CD4-positive, CD25-positive, alpha-beta regulatory T cell (primary cell): ENCODE data around the gene TDRD7. TPM values are rescaled to one million over a fixed set of nuclear protein-coding genes. Genes with fewer than 3 reads are reported as not detected.

Source experiments
- ATAC-seq, 2 donors: fragments of 150-1000 bp; cut with Tn5 transposase; one replicate each; pipeline ENCODE4 v1.10.0; 2021; ENCODE audit warnings: low read depth in 2 of 2, moderate number of reproducible peaks in 2 of 2, moderate library complexity in 1 of 2
- DNase-seq, 3 donors: peaks; one replicate each; pipeline versions ENCODE4 v3.0.0 to v3.0.0-alpha.2; 2012 to 2022; ENCODE audit warnings: mixed read lengths in 1 of 3
- H3K27ac ChIP-seq: one replicate; pipeline ENCODE4 v1.7.0; 2013; ENCODE audit warnings: mild to moderate bottlenecking, low read length; ENCODE audit not compliant: insufficient read depth, poor library complexity, severe bottlenecking
- H3K27me3 ChIP-seq: one replicate; pipeline ENCODE4 v1.7.0; 2013; ENCODE audit warnings: low read length; ENCODE audit not compliant: control insufficient read depth, insufficient read depth
- H3K36me3 ChIP-seq: one replicate; pipeline ENCODE4 v1.7.0; 2013; ENCODE audit warnings: mild to moderate bottlenecking, low read length, moderate library complexity; ENCODE audit not compliant: control insufficient read depth, insufficient read depth
- H3K4me1 ChIP-seq: 2 replicates; pipeline ENCODE4 v1.7.0; 2013; ENCODE audit warnings: mild to moderate bottlenecking, low read length; ENCODE audit not compliant: insufficient read depth, control insufficient read depth, poor library complexity, severe bottlenecking
- H3K4me3 ChIP-seq: one replicate; pipeline ENCODE4 v1.7.0; 2013; ENCODE audit warnings: low read depth, mild to moderate bottlenecking, low read length, moderate library complexity
- H3K9me3 ChIP-seq, 2 experiments: 1 replicate in 1 of 2; 2 replicates in 1 of 2; pipeline ENCODE4 v1.7.0; 2013; ENCODE audit warnings: low read length in 2 of 2, mild to moderate bottlenecking in 1 of 2, moderate library complexity in 1 of 2; ENCODE audit not compliant: control insufficient read depth in 2 of 2
- H3K27ac Mint-ChIP-seq, 3 donors: one replicate each; pipeline ENCODE4 v1.8.0; 2020 to 2022; ENCODE audit warnings: mild to moderate bottlenecking in 3 of 3, mixed read lengths in 3 of 3, moderate library complexity in 2 of 3
- H3K27me3 Mint-ChIP-seq: one replicate; pipeline ENCODE4 v1.8.0; 2022; ENCODE audit warnings: mild to moderate bottlenecking, mixed read lengths
- H3K36me3 Mint-ChIP-seq: one replicate; pipeline ENCODE4 v1.8.0; 2020; ENCODE audit warnings: mixed read lengths
- H3K4me1 Mint-ChIP-seq, 4 donors: one replicate each; pipeline ENCODE4 v1.8.0; 2020 to 2022; ENCODE audit warnings: mixed read lengths in 4 of 4, mild to moderate bottlenecking in 1 of 4
- H3K4me3 Mint-ChIP-seq, 4 donors: one replicate each; pipeline ENCODE4 v1.8.0; 2020 to 2022; ENCODE audit warnings: mild to moderate bottlenecking in 4 of 4, mixed read lengths in 4 of 4, moderate library complexity in 3 of 4
- H3K9me3 Mint-ChIP-seq, 7 donors: one replicate each; pipeline ENCODE4 v1.8.0; 2020 to 2022; ENCODE audit warnings: mixed read lengths in 7 of 7, mild to moderate bottlenecking in 3 of 7, moderate library complexity in 2 of 7
- polyA plus RNA-seq, 4 donors: library from polyadenylated mRNA; unstranded; fragments of 300-500 nt; fragmentation: Illumina TruSeq; gene quantifications; one replicate each; pipeline ENCODE4 v1.2.3, GENCODE V29; 2021
- total RNA-seq: library from RNA; stranded (reverse); gene quantifications from one replicate; pipeline ENCODE4 v1.2.3, GENCODE V29; 2022

The TDRD7 gene
- total and polyA plus RNA-seq, 5 donors from 2014 or later, result 5.1 to 10.3 (median 8.1) TPM

DNA sequence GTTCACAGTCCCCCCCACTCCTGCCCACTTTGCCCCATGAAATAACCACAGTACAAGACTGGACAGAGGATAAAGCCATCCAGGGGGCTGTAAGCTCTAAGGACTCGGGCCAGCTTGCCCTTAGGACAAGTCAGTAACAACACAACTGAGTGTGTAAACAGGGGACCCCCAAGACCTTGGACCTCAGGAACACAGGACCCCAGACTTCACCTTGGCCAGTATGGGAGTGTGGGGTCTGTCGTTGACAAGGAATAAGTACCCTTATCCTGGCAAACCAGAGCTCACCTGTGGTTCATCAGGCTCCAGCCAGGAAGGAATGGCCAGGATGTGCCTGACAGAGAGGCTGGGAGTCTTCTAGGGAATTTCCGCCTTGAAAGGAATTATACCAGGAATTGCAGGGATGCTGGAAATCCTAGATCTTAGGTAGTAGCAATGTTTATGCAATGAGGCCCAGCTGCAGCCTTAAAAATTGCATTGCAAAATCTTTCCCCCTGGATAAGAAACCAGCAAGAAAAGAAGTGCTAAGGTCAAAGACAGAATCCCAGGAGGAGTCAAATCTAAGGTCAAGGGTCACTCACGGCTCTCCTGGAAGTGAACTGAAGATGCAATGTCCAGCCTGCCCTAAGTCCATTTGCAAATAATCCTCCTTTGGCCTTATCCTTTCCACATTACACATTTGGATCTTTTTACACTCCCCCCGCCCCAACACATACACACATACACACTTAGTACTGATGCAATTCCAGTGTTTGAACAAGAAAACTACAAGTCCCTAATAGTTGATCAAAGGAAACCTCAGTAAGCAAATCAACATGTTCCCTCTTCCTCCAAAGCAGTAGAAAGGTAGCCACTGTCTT, 27.3 kb upstream of the TDRD7 start:
- H3K4me1 ChIP-seq, result no peaks in the 10 kb centered on the region
- DNase-seq (no peak), ATAC-seq (no peak)
- H3K4me3 ChIP-seq, result no peak overlapping the region
- Mint-ChIP-seq H3K27me3 (peaks cover 9% of the 10 kb centered on the region), H3K27ac (no peak overlapping the region), H3K36me3 (peaks cover 7% of the 10 kb centered on the region), H3K4me1 (peaks cover 0 to 15% (median 7%) of the 10 kb centered on the region in 4 donors), H3K9me3 (no peaks in the 10 kb centered on the region), H3K4me3 (no peak overlapping the region)
- H3K9me3 ChIP-seq, result no peaks in the 10 kb centered on the region
- no peaks in the 10 kb centered on the region for H3K36me3 ChIP-seq
- no peaks in the 10 kb centered on the region for H3K27me3 ChIP-seq
- H3K27ac ChIP-seq, result no peak overlapping the region

DNA sequence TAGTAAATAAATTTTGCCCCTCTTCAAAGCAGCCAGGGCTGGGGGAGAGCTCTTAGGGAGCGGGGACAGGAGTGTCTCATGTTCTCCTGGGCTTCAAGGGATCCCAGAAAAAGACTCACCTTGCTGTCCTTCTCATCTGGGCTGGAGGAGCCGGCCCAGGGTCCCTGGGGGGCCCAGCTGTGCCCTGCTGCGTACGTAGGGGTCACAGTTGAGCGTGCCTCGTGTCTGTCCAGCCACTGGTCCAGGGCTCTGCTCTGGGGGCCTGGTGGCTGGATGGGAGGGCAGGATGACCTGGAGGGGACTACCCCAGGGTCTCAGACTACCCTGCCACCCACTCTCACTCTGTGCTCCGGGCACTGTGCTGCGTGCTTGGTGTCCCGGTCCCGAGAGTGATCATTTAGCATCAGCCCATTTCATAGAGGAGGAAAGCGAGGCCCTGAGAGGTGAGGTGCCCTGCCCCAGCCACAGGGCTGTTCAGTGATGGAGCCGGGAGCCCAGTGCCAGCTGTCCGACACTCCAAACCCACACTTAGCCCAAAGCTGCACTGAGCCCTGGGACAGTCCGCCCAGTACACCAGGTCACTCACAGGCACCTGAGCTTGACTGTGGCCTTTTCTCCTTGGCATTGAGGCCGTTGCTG, 26.2 kb upstream of the TDRD7 start:
- Mint-ChIP-seq H3K9me3 (no peaks in the 10 kb centered on the region), H3K27me3 (peaks cover 9% of the 10 kb centered on the region), H3K4me1 (peaks cover 0 to 17% (median 7%) of the 10 kb centered on the region in 4 donors), H3K36me3 (peaks cover 3% of the 10 kb centered on the region), H3K27ac (no peak overlapping the region), H3K4me3 (no peak overlapping the region)
- Histone ChIP-seq H3K27ac (no peak overlapping the region), H3K4me1 (no peaks in the 10 kb centered on the region), H3K4me3 (no peak overlapping the region), H3K9me3 (no peaks in the 10 kb centered on the region), H3K27me3 (no peaks in the 10 kb centered on the region), H3K36me3 (no peaks in the 10 kb centered on the region)
- DNase-seq (no peak), ATAC-seq (no peak)

DNA sequence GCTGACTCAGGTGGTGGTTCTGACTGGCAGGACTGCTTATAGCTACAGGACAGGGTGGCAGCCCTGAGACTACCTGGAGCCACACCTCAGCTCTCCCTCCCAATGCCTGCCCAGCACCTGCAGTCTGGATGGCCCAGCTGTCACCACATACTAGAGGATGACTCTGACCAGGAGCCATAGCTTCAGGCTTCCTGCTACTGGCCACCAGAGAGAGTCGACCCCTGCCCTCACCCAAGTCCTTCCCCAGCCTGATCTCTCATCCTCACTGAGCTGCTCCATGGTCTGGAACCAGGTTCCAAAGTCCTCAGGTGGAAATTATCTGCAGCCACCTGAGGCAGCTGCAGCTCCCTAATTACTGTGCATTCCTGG, 25.6 kb upstream of the TDRD7 start:
- Mint-ChIP-seq H3K9me3 (no peaks in the 10 kb centered on the region), H3K4me1 (peaks cover 0 to 17% (median 7%) of the 10 kb centered on the region in 4 donors), H3K36me3 (peaks cover 3% of the 10 kb centered on the region), H3K4me3 (no peak overlapping the region), H3K27ac (no peak overlapping the region), H3K27me3 (peaks cover 9% of the 10 kb centered on the region)
- DNase-seq (no peak), ATAC-seq (no peak)
- no peaks in the 10 kb centered on the region for H3K9me3 ChIP-seq
- no peaks in the 10 kb centered on the region for H3K27me3 ChIP-seq
- H3K36me3 ChIP-seq, result no peaks in the 10 kb centered on the region
- H3K4me1 ChIP-seq, result no peaks in the 10 kb centered on the region
- H3K4me3 ChIP-seq, result no peak overlapping the region
- H3K27ac ChIP-seq, result no peak overlapping the region

DNA sequence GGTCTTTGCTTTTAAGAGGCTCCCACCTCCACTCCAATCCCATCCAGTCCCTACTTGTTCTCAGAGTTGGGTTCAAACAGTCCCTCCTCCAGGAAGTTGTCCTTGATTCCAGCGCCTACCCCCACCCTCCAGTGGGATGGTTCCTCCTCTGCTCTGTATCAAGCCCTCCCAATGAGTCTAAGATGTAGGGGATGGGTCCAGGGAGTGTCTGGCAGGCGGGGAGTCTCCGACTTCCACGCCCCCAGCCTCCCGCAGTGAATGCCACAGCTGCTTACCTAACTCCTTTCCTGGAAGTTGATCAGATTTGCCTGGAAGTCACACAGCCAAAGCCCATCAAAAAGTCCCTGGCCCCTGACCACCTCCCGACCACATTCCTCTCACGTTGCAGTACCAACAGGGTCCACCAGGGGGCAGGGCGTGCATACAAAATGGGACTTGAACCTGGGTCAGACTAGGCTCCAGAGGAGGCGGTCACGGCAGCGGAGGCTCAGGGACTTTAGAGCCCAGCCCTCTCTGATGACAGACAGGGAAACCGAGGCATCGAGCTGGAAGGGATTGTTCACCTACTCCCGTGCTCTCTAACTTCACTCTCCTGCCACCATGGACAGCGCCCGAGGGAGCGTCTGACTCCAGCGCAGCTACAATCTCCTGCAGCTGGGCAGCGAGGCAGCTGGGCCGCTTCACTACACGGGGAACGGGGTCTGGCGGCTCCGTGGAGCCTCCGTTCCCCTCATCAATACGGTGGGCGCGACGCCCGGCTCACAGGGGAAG, 25.0 kb upstream of the TDRD7 start:
- Mint-ChIP-seq H3K9me3 (no peaks in the 10 kb centered on the region), H3K27me3 (peaks cover 9% of the 10 kb centered on the region), H3K27ac (no peak overlapping the region), H3K4me1 (peaks cover 0 to 17% (median 7%) of the 10 kb centered on the region in 4 donors), H3K4me3 (no peak overlapping the region), H3K36me3 (no peaks in the 10 kb centered on the region)
- no peak overlapping the region for H3K4me3 ChIP-seq
- H3K27me3 ChIP-seq, result no peaks in the 10 kb centered on the region
- no peaks in the 10 kb centered on the region for H3K36me3 ChIP-seq
- peak in 1 of 2 donors; percentile 32 for ATAC-seq
- no peaks in the 10 kb centered on the region for H3K4me1 ChIP-seq
- no peaks in the 10 kb centered on the region for H3K9me3 ChIP-seq
- peak; percentile 45 to 51 (median 48) for DNase-seq
- no peak overlapping the region for H3K27ac ChIP-seq

DNA sequence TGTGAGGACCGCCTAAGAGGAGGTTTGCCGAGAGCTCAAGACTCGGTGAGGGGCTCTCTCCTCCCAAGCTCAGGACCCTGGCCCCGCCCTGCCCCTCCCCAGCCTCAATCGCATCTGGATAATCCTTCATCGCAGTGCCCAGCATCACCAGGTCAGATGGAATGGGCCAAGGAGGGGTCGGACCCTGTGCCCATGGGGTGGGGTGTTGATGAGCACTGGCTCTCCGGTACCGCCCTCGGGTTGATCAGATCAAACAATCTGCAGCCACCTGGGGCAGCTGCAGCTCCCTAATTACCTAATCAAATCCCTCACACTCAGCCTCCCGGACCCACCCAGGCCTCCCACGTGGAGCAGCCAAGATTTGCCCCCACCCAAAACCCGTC, 24.4 kb upstream of the TDRD7 start:
- H3K36me3 Mint-ChIP-seq, result no peaks in the 10 kb centered on the region
- no peaks in the 10 kb centered on the region for H3K36me3 ChIP-seq
- no peak overlapping the region for H3K4me3 Mint-ChIP-seq
- DNase-seq, result no peak
- peaks cover 0 to 17% (median 7%) of the 10 kb centered on the region in 4 donors for H3K4me1 Mint-ChIP-seq
- peaks cover 9% of the 10 kb centered on the region for H3K27me3 Mint-ChIP-seq
- no peaks in the 10 kb centered on the region for H3K4me1 ChIP-seq
- no peak overlapping the region for H3K27ac ChIP-seq
- no peak overlapping the region for H3K4me3 ChIP-seq
- H3K9me3 Mint-ChIP-seq, result no peaks in the 10 kb centered on the region
- no peaks in the 10 kb centered on the region for H3K27me3 ChIP-seq
- no peak for ATAC-seq
- no peaks in the 10 kb centered on the region for H3K9me3 ChIP-seq
- no peak overlapping the region for H3K27ac Mint-ChIP-seq

DNA sequence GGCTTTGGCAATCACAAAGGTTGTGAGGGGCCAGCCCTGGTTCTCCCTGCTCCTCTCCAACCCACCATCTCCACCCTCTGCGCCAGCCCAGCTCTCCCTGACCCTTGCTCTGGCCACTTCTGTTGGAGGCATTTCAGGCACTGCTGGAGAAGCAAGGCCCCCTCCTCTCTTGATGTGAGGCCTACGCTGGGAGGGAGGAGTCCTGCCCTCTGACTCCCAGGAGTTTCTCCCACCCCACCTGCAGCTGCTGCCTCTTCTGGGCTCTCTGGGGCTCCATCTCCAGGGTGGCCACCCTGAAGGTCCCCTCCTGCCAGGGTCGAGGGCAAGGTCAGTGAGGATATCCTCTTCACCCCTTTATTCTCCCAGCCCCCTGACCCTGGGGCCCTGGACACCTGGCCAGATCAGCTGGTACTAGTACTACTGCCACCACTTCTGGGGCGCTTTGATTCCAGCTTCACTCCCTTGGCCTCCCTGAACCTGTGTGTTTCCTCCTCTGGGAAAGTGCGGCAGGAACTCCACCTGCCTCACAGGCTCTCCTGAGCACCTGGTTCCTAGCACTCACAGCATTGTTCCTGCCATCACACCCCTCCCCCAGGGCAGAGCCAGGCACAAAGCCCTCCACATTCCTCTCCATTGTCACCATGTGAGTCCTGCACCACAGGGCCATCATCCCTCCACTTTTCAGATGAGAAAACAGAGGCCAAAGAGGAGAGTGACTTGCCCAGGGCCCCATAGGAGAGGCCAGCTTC, 23.8 kb upstream of the TDRD7 start:
- Mint-ChIP-seq H3K9me3 (no peaks in the 10 kb centered on the region), H3K27me3 (peaks cover 9% of the 10 kb centered on the region), H3K27ac (no peak overlapping the region), H3K36me3 (no peaks in the 10 kb centered on the region), H3K4me1 (peaks cover 0 to 17% (median 7%) of the 10 kb centered on the region in 4 donors), H3K4me3 (no peak overlapping the region)
- Histone ChIP-seq H3K27me3 (no peaks in the 10 kb centered on the region), H3K4me1 (no peaks in the 10 kb centered on the region), H3K27ac (no peak overlapping the region), H3K9me3 (no peaks in the 10 kb centered on the region), H3K36me3 (no peaks in the 10 kb centered on the region), H3K4me3 (no peak overlapping the region)
- no peak for ATAC-seq
- no peak for DNase-seq

DNA sequence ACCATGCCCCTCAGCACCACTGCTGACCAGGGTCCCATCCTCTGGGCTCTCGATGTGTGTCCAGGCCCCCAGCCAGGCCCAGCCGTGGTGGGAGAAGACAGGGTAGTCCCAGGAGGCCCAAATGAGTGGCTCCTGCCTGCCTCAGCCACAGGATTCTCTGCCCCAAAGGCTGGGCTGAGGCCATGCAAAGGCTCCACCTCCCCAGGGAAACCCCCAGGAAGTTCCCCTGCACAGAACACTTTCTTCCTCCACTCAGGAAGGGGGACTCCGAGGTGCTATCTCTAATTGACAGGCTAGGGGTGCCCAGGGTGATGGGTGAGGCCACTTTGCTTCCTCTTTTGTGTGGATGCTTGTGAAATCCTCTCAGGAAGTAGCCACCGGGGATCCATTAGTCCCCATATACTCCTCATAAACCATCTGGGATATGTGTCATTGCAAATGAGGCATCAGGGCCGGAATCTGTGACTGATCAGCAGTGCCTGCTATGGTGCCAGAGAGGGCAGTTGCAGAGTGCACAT, 23.1 kb upstream of the TDRD7 start:
- Mint-ChIP-seq H3K4me3 (no peak overlapping the region), H3K36me3 (no peaks in the 10 kb centered on the region), H3K27ac (no peak overlapping the region), H3K9me3 (no peaks in the 10 kb centered on the region), H3K4me1 (peaks cover 0 to 17% (median 7%) of the 10 kb centered on the region in 4 donors), H3K27me3 (peaks cover 9% of the 10 kb centered on the region)
- Histone ChIP-seq H3K4me1 (no peaks in the 10 kb centered on the region), H3K27ac (no peak overlapping the region), H3K9me3 (no peaks in the 10 kb centered on the region), H3K27me3 (no peaks in the 10 kb centered on the region), H3K4me3 (no peak overlapping the region), H3K36me3 (no peaks in the 10 kb centered on the region)
- DNase-seq, result peak in 1 of 3 donors; percentile 26
- ATAC-seq, result peak; percentile 29 to 36
